ENCODE data around the gene LURAP1L. TPM values are rescaled to one million over a fixed set of nuclear protein-coding genes. Genes with fewer than 3 reads are reported as not detected.

The LURAP1L gene
- total RNA-seq, 1 donor from 2014 or later, result not detected

GRCh38 chr9:12846035-12846434, 71.2 kb downstream of the LURAP1L start:
- TF ChIP-seq CTCF (IDR thresholded peaks at IDR 0.05), result no peak
- Mint-ChIP-seq H3K36me3 (ENCODE audit: low read depth) (no peaks in the 10 kb centered on the region), H3K4me3 (no peak overlapping the region), H3K9me3 (peaks cover 3% of the 10 kb centered on the region), H3K27ac (no peak overlapping the region), H3K27me3 (no peaks in the 10 kb centered on the region), H3K4me1 (no peaks in the 10 kb centered on the region)
- intact Hi-C loops (cut with micrococcal nuclease), result no loop called here
- POLR2A ChIA-PET, result no interaction called here
- ATAC-seq (ENCODE audit: low read depth) (no peak), DNase-seq (no peak)
- CTCF ChIA-PET, result no interaction called here

- POLR2A ChIA-PET, result no interaction called here
- H3K27me3 Mint-ChIP-seq, result no peaks in the 10 kb centered on the region
- intact Hi-C loops (cut with micrococcal nuclease), result no loop called here
- H3K36me3 Mint-ChIP-seq (ENCODE audit: low read depth), result no peaks in the 10 kb centered on the region
- CTCF ChIA-PET, result no interaction called here
- no peak overlapping the region for H3K27ac Mint-ChIP-seq
- ATAC-seq (ENCODE audit: low read depth) (no peak), DNase-seq (no peak)
- peaks cover 3% of the 10 kb centered on the region for H3K9me3 Mint-ChIP-seq
- no peak overlapping the region for H3K4me3 Mint-ChIP-seq
- no peaks in the 10 kb centered on the region for H3K4me1 Mint-ChIP-seq
- TF ChIP-seq CTCF (IDR thresholded peaks at IDR 0.05), result no peak
Observed at GRCh38 chr9:12847561-12847960, 72.7 kb downstream of the LURAP1L start.

GRCh38 chr9:12849486-12850003, 74.7 kb downstream of the LURAP1L start:
- Mint-ChIP-seq H3K36me3 (ENCODE audit: low read depth) (no peaks in the 10 kb centered on the region), H3K9me3 (peaks cover 3% of the 10 kb centered on the region), H3K4me1 (no peaks in the 10 kb centered on the region), H3K4me3 (no peak overlapping the region), H3K27ac (no peak overlapping the region), H3K27me3 (no peaks in the 10 kb centered on the region)
- ChIA-PET CTCF (no interaction called here), POLR2A (no interaction called here)
- TF ChIP-seq CTCF (IDR thresholded peaks at IDR 0.05), result no peak
- no peak for ATAC-seq (ENCODE audit: low read depth)
- DNase-seq, result no peak
- intact Hi-C loops (cut with micrococcal nuclease), result no loop called here

GRCh38 chr9:12851341-12852090, 76.7 kb downstream of the LURAP1L start:
- TF ChIP-seq CTCF (IDR thresholded peaks at IDR 0.05), result no peak
- no peaks in the 10 kb centered on the region for H3K27me3 Mint-ChIP-seq
- no peak overlapping the region for H3K27ac Mint-ChIP-seq
- ATAC-seq (ENCODE audit: low read depth) (no peak), DNase-seq (no peak)
- H3K36me3 Mint-ChIP-seq (ENCODE audit: low read depth), result no peaks in the 10 kb centered on the region
- no peaks in the 10 kb centered on the region for H3K4me1 Mint-ChIP-seq
- ChIA-PET CTCF (no interaction called here), POLR2A (no interaction called here)
- peaks cover 6% of the 10 kb centered on the region for H3K9me3 Mint-ChIP-seq
- H3K4me3 Mint-ChIP-seq, result no peak overlapping the region
- intact Hi-C loops (cut with micrococcal nuclease), result no loop called here

GRCh38 chr9:12853051-12853450, 78.2 kb downstream of the LURAP1L start:
- TF ChIP-seq CTCF (IDR thresholded peaks at IDR 0.05), result no peak
- Mint-ChIP-seq H3K27me3 (no peaks in the 10 kb centered on the region), H3K4me3 (no peak overlapping the region), H3K4me1 (no peaks in the 10 kb centered on the region), H3K36me3 (ENCODE audit: low read depth) (no peaks in the 10 kb centered on the region), H3K27ac (no peak overlapping the region), H3K9me3 (peaks cover 3% of the 10 kb centered on the region)
- intact Hi-C loops (cut with micrococcal nuclease), result no loop called here
- no peak for ATAC-seq (ENCODE audit: low read depth)
- ChIA-PET POLR2A (no interaction called here), CTCF (no interaction called here)
- no peak for DNase-seq

Measured in activated B cell treated with CpG ODN at 0.5 μM for 24 hours (primary cell).